ENCODE data around the gene HUWE1.

DNA sequence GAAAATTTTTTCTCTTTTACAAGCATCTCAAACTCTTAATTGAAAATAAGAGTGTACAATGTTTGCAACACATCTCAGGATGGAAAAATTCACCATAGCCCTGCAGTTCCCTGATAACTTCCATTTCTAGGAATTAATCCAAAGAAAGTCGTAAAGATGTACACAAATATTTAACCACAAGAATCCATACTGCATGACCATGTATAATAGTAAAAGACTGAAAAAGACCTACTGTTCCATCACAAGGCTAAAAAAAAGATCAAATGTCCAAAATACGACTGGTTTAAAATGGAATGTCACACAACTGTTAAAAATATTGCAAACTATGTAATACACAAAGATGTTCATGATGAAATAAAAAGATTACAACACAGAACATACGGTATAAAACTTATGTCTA lies 32.1 kb downstream of the HUWE1 start:
- TF ChIP-seq POLR2A (IDR thresholded peaks at IDR 0.05) (no peak), POLR2AphosphoS5 (IDR thresholded peaks at IDR 0.05; ENCODE audit: insufficient read depth in 1 of 2, low read depth in 1 of 2) (no peak)
- TF ChIP-seq, protein P1, sequence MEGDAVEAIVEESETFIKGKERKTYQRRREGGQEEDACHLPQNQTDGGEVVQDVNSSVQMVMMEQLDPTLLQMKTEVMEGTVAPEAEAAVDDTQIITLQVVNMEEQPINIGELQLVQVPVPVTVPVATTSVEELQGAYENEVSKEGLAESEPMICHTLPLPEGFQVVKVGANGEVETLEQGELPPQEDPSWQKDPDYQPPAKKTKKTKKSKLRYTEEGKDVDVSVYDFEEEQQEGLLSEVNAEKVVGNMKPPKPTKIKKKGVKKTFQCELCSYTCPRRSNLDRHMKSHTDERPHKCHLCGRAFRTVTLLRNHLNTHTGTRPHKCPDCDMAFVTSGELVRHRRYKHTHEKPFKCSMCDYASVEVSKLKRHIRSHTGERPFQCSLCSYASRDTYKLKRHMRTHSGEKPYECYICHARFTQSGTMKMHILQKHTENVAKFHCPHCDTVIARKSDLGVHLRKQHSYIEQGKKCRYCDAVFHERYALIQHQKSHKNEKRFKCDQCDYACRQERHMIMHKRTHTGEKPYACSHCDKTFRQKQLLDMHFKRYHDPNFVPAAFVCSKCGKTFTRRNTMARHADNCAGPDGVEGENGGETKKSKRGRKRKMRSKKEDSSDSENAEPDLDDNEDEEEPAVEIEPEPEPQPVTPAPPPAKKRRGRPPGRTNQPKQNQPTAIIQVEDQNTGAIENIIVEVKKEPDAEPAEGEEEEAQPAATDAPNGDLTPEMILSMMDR (IDR thresholded peaks at IDR 0.05): no peak
